GM19351 (cell line): ENCODE results near the gene MAMDC4.
"Not testable (repeated sequence)": the region's sequence is repeated elsewhere in the genome, so short reads cannot be mapped to it uniquely, and the experiment has no call there.

Source experiments
- ATAC-seq: cut with Tn5 transposase; IDR thresholded peaks from one replicate; pipeline ENCODE4 v1.9.1; 2021; ENCODE audit warnings: mild to moderate bottlenecking, moderate library complexity; ENCODE audit not compliant: unreplicated experiment

The MAMDC4 gene

GRCh38 chr9:136824496-136825225 is 27.5 kb upstream of the MAMDC4 start:
- no peak for ATAC-seq

GRCh38 chr9:136825295-136826187 is 26.6 kb upstream of the MAMDC4 start:
- no peak for ATAC-seq

- no peak for ATAC-seq
Measured at GRCh38 chr9:136826188-136826541, 26.0 kb upstream of the MAMDC4 start.

GRCh38 chr9:136826703-136827582 is 25.2 kb upstream of the MAMDC4 start:
- ATAC-seq, result no peak

GRCh38 chr9:136827794-136828473 is 24.2 kb upstream of the MAMDC4 start:
- ATAC-seq, result no peak

GRCh38 chr9:136828474-136829140 is 23.5 kb upstream of the MAMDC4 start:
- no peak for ATAC-seq

DNA sequence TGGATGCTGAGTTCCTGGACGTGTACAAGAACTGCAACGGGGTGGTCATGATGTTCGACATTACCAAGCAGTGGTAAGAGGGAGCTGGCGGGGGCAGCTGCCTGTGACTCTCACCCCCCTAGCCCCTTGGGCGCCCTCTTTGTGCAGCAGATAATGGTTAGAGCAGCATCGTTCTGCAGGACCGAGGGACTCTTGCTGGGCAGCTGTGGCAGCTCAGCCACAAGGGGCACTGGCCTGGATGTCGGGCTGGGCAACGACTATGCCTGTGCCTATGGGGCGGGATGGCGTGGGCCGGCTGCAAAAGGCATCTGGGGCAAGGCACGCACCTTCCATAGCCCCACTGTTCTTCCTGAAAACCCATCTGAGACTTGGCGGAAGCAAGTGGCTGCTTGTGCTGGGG is 22.7 kb upstream of the MAMDC4 start:
- no peak for ATAC-seq

GRCh38 chr9:136829981-136830885 is 21.9 kb upstream of the MAMDC4 start:
- ATAC-seq, result no peak

- ATAC-seq, result no peak
Measured at GRCh38 chr9:136831002-136831719, 21.0 kb upstream of the MAMDC4 start.

GRCh38 chr9:136831720-136832104 is 20.4 kb upstream of the MAMDC4 start:
- ATAC-seq, result no peak

- ATAC-seq, result no peak
Measured at GRCh38 chr9:136832581-136832980, 19.6 kb upstream of the MAMDC4 start.

- ATAC-seq, result not testable (repeated sequence)
Measured at GRCh38 chr9:136833381-136834048, 18.6 kb upstream of the MAMDC4 start.

- no peak for ATAC-seq
Measured at GRCh38 chr9:136835162-136835931, 16.8 kb upstream of the MAMDC4 start.

DNA sequence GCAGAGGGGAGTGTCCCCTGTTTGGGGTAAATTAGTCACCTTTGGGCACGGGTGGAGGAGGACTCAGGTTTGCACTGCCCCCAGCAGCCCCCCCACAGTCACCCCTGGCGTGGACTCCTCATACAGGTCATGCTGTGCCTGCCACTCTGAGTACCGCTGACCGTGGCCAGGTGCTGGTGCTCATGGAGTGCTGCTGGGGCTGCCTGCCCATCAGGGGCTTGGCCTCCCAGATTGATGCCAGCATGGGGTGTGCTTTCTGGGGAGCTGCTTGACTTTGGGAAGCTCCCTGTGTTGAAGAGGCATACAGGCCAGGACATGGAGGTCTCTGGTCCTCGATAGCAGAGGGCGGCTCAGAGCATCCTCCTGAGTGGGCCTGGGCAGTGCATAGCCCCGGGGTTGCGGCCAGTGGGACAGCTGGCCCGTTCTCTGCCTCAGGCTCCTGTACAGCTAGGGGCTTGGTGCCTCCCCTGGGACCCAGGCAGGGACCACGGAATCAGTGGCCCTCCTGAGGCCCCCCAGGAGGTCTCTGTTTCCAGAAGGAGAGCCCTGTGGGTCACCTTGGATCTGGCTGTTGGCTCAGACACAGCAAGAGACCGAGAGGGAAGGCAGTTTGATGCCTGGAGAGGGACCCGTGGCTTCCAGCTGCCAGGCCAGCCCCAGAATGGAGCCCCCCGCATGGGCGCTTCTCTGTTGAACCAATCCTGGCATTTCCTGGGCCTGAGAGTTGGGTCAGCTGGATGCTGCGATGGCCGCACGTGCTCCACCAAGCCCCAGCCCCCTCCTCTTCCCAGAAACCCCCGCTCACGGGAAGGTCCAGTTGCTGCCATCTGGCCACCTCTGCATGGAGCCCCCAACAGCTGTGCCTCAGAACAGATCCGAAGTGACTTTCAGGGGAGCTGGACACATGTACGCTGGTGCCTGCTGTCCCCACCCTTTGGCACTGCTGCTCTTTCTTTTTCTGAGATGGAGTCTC is 15.9 kb upstream of the MAMDC4 start:
- ATAC-seq, result no peak

GRCh38 chr9:136837146-136837855 is 14.8 kb upstream of the MAMDC4 start:
- ATAC-seq, result no peak
